ENCODE measurements around the gene PITPNC1. TPM values are rescaled to one million over a fixed set of nuclear protein-coding genes. Genes with fewer than 3 reads are reported as not detected.

Gene PITPNC1
- total and polyA plus RNA-seq, 2 donors (not counting 3 experiments of a cell fraction or from before 2014, with no cell fraction given): 2.4 to 9.6 TPM

DNA sequence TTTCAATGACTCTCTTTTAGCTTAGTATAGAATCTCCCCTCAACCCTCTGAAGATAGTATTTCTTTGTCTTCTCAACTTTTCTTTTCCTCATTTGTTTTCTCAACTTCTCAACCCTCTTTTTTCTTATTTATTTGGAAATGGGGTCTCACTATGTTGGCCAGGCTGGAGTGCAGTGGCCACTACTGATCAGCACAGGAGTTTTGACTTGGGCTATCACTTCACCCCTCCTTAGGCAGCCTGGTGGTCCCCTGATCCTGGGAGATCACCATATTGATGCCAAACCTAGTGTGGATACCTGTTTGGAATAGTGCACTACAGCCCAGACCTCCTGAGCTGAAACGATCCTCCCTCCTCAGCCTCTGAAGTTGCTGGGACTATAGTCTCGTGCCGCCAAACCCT lies 79.8 kb downstream of the PITPNC1 start:
- intact Hi-C loops (cut with micrococcal nuclease): no loop called here

More for the DNA sequence above, 79.8 kb downstream of the PITPNC1 start:
- H3K27ac ChIP-seq (ENCODE audit: insufficient read depth, low read depth, low read length): no peak overlapping the region
- H2AFZ ChIP-seq (ENCODE audit: low read depth, low read length): no peak overlapping the region
- FAIRE-seq (no peak), DNase-seq (ENCODE audit: low read depth, low spot score) (no peak)
- ChIA-PET POLR2A (no interaction called here), CTCF (interaction anchor here (1.2 to 1.4 kb wide), 2 partner anchors 15 to 18 kb away, joined by 6 to 7 read pairs; no protein-coding TSS in a partner anchor)
- H3K4me2 ChIP-seq (ENCODE audit: insufficient read depth, low read length): no peak overlapping the region
- no TSS peak for BruUV-seq (replicated peaks)
- H3K4me3 ChIP-seq (replicated peaks in 1 of 3; ENCODE audit: insufficient read depth in 1 of 3, low read depth in 1 of 3, low read length in 3 of 3): no peak overlapping the region
- H3K36me3 ChIP-seq (ENCODE audit: control insufficient read depth in 2 of 2, extremely low read depth in 1 of 2, insufficient read depth in 2 of 2, low read length in 2 of 2): no peaks in the 10 kb centered on the region
- no peaks in the 10 kb centered on the region for H3K79me2 ChIP-seq (ENCODE audit: control insufficient read depth, insufficient read depth, low read length)
- H3K9ac ChIP-seq (replicated peaks; ENCODE audit: extremely low read depth, insufficient read depth, low read length): no peak overlapping the region
- H4K20me1 ChIP-seq (replicated peaks; ENCODE audit: control insufficient read depth, extremely low read depth, insufficient read depth, low read length): no peaks in the 10 kb centered on the region
- H3K9me3 ChIP-seq (replicated peaks; ENCODE audit: control insufficient read depth, insufficient read depth, low read length): no peaks in the 10 kb centered on the region
- TF ChIP-seq POLR2A (IDR thresholded peaks at IDR 0.05; ENCODE audit: low read depth, low read length) (no peak), JUN (IDR thresholded peaks at IDR 0.05; ENCODE audit: borderline replicate concordance, insufficient read depth, insufficient read length, low read depth) (no peak), EZH2 (IDR thresholded peaks at IDR 0.05; ENCODE audit: borderline replicate concordance, low read depth, low read length, severe bottlenecking) (no peak), MYC (IDR thresholded peaks at IDR 0.05; ENCODE audit: low read depth, low read length) (no peak), FOS (IDR thresholded peaks at IDR 0.05; ENCODE audit: borderline replicate concordance, insufficient read depth, low read length) (no peak), GATA2 (IDR thresholded peaks at IDR 0.05; ENCODE audit: insufficient read depth, insufficient read length, low read depth, low read length) (no peak)
- TF ChIP-seq, protein P1, sequence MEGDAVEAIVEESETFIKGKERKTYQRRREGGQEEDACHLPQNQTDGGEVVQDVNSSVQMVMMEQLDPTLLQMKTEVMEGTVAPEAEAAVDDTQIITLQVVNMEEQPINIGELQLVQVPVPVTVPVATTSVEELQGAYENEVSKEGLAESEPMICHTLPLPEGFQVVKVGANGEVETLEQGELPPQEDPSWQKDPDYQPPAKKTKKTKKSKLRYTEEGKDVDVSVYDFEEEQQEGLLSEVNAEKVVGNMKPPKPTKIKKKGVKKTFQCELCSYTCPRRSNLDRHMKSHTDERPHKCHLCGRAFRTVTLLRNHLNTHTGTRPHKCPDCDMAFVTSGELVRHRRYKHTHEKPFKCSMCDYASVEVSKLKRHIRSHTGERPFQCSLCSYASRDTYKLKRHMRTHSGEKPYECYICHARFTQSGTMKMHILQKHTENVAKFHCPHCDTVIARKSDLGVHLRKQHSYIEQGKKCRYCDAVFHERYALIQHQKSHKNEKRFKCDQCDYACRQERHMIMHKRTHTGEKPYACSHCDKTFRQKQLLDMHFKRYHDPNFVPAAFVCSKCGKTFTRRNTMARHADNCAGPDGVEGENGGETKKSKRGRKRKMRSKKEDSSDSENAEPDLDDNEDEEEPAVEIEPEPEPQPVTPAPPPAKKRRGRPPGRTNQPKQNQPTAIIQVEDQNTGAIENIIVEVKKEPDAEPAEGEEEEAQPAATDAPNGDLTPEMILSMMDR (IDR thresholded peaks at IDR 0.05; ENCODE audit: extremely low read depth in 1 of 2, insufficient read depth in 1 of 2, low read depth in 1 of 2, low read length in 2 of 2): no peak
- TF ChIP-seq, protein P2, sequence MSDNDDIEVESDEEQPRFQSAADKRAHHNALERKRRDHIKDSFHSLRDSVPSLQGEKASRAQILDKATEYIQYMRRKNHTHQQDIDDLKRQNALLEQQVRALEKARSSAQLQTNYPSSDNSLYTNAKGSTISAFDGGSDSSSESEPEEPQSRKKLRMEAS (IDR thresholded peaks at IDR 0.05; ENCODE audit: insufficient read depth, insufficient read length): no peak
- no peaks in the 10 kb centered on the region for H3K27me3 ChIP-seq (ENCODE audit: control insufficient read depth in 2 of 2, insufficient read depth in 2 of 2, low read length in 2 of 2)
- no peaks in the 10 kb centered on the region for H3K9me1 ChIP-seq (replicated peaks; ENCODE audit: control insufficient read depth, extremely low read depth, insufficient read depth, low read length)
- no peaks in the 10 kb centered on the region for H3K4me1 ChIP-seq (ENCODE audit: control insufficient read depth, extremely low read depth, insufficient read depth, low read length)
- dilution Hi-C loops (cut with MboI; ENCODE audit: extremely low pct_ligation_motif_present, low sequenced_read_pairs): no loop called here

Measured in endothelial cell of umbilical vein (primary cell).